ENCODE data around the gene PDE4A. TPM values are rescaled to one million over a fixed set of nuclear protein-coding genes. Genes with fewer than 3 reads are reported as not detected.

The PDE4A gene
- total and polyA plus RNA-seq, 11 donors, result 5.2 to 33.3 (median 13.7) TPM

DNA sequence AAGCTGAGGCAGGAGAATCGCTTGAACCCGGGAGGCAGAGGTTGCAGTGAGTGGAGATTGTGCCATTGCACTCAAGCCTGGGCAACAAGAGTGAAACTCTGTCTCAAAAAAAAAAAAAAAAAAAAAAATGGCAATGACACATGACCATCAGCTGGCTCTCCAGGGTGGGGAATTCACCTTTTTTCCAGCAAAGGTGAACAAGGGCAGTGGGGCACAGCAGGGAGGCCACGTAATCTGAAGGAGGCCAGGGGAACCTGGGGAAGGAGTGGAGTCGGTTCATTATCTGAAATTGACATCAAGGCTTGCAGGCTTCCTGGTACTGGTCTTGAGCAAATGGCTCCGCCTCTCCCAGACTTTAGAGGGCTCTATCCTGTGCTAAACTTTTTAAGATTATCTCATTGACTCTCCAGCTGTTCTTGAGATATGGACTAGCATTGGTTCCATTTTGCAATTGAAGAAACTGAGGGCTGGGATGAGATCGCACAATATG lies 54.7 kb downstream of the PDE4A start:
- intact Hi-C loops (cut with DNase I), result loop anchor here in 2 of 10 donors (5.0 to 10.0 kb wide), 2 partner anchors 70 to 92 kb away; partner anchors contain the start of genes CDC37 (in 1 of the 2), CDKN2D (in 1 of the 2) and KRI1 (in 1 of the 2)
- Histone ChIP-seq H3K4me3 (no peak overlapping the region), H3K4me1 (peaks cover 0 to 16% (median 8%) of the 10 kb centered on the region in 12 donors), H3K36me3 (no peaks in the 10 kb centered on the region), H3K27me3 (no peaks in the 10 kb centered on the region), H3K27ac (no peak overlapping the region), H3K9me3 (no peaks in the 10 kb centered on the region)
- TF ChIP-seq POLR2A (IDR thresholded peaks at IDR 0.05), result no peak
- TF ChIP-seq, protein P1, sequence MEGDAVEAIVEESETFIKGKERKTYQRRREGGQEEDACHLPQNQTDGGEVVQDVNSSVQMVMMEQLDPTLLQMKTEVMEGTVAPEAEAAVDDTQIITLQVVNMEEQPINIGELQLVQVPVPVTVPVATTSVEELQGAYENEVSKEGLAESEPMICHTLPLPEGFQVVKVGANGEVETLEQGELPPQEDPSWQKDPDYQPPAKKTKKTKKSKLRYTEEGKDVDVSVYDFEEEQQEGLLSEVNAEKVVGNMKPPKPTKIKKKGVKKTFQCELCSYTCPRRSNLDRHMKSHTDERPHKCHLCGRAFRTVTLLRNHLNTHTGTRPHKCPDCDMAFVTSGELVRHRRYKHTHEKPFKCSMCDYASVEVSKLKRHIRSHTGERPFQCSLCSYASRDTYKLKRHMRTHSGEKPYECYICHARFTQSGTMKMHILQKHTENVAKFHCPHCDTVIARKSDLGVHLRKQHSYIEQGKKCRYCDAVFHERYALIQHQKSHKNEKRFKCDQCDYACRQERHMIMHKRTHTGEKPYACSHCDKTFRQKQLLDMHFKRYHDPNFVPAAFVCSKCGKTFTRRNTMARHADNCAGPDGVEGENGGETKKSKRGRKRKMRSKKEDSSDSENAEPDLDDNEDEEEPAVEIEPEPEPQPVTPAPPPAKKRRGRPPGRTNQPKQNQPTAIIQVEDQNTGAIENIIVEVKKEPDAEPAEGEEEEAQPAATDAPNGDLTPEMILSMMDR (IDR thresholded peaks at IDR 0.05), result no peak
- DNase-seq (no peak), ATAC-seq (no peak)
- WGBS, 4 donors, result 62 to 66% (median 65%) methylated on average over 6 of the region's 6 CpGs

DNA sequence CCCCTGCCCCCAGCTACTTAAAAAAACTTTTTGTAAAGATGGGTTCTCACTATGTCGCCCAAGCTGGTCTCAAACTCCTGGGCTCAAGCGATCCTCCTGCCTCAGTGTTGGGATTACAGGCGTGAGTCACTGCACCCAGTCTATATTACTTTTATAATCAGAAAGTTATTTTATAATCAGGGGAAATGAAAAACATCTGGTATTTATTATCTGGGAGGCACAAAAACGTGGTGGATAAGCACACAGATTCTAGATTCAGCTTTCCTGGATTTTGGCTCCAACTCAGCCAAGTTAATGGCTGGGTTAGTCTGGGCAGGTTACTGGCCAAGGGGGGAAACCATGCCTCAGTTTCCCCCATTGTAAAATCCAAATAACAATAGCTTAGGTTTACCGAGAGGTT lies 58.1 kb downstream of the PDE4A start:
- no peak for ATAC-seq
- no peak overlapping the region for H3K27ac ChIP-seq
- H3K9me3 ChIP-seq, result no peaks in the 10 kb centered on the region
- intact Hi-C loops (cut with DNase I), result loop anchor here in 2 of 10 donors (5.0 to 10.0 kb wide), 2 partner anchors 74 to 89 kb away; partner anchors contain the start of genes CDC37 (in 1 of the 2), CDKN2D (in 1 of the 2) and KRI1 (in 1 of the 2)
- H3K36me3 ChIP-seq, result no peaks in the 10 kb centered on the region
- TF ChIP-seq POLR2A (IDR thresholded peaks at IDR 0.05), result no peak
- TF ChIP-seq, protein P1 (IDR thresholded peaks at IDR 0.05), result no peak
- H3K27me3 ChIP-seq, result no peaks in the 10 kb centered on the region
- no peak for DNase-seq
- peaks cover 0 to 17% (median 8%) of the 10 kb centered on the region in 12 donors for H3K4me1 ChIP-seq
- 31 to 38% (median 36%) methylated on average over 5 of the region's 5 CpGs for WGBS, 4 donors
- H3K4me3 ChIP-seq, result peak overlapping the region in 11 of 12 donors; percentile 33 to 64 (median 53)

DNA sequence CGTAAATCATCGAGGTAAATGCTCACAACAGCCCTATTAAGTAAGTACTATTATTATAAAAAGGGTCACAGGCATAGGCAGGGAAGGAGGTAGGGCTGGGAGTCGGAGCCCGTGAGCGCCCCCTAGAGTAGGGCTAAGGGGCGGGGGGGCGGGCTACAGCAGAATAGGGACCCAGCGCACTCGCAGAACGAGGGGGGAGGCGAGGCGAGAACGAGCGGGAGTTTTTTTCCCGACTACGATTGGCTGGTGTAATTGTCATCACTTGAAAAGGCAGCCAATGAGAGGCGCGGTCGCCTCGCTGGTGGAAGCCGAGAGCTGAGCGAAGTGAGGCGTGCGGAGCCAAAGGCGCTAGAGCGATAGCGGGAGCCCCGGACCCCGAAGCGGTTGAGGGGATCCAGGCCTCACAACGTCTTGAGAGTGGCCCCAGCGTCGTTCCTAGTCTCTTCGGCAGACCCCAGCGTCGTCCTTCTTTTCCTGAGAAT lies 58.6 kb downstream of the PDE4A start:
- peak; percentile 93 to 98 (median 98) for ATAC-seq
- H3K27me3 ChIP-seq, result no peaks in the 10 kb centered on the region
- peak overlapping the region in 11 of 12 donors; percentile 33 to 64 (median 53) for H3K4me3 ChIP-seq
- intact Hi-C loops (cut with DNase I), result loop anchor here in 2 of 10 donors (5.0 to 10.0 kb wide), 2 partner anchors 74 to 88 kb away; partner anchors contain the start of genes CDC37 (in 1 of the 2), CDKN2D (in 1 of the 2) and KRI1 (in 1 of the 2)
- H3K4me1 ChIP-seq, result peaks cover 0 to 19% (median 8%) of the 10 kb centered on the region in 12 donors
- peaks cover 0 to 1% (median 0%) of the 10 kb centered on the region in 9 donors for H3K36me3 ChIP-seq
- DNase-seq, result peak; percentile 92 to 94 (median 94)
- H3K9me3 ChIP-seq, result no peaks in the 10 kb centered on the region
- TF ChIP-seq, protein P1 (IDR thresholded peaks at IDR 0.05), result peak; percentile 78 to 91 (median 88)
- peak in 1 of 2 donors; percentile 44 for TF ChIP-seq POLR2A (IDR thresholded peaks at IDR 0.05)
- 1% methylated on average over 35 to 36 of the region's 36 CpGs for WGBS, 4 donors
- peak overlapping the region in 6 of 12 donors; percentile 11 to 47 (median 40) for H3K27ac ChIP-seq

DNA sequence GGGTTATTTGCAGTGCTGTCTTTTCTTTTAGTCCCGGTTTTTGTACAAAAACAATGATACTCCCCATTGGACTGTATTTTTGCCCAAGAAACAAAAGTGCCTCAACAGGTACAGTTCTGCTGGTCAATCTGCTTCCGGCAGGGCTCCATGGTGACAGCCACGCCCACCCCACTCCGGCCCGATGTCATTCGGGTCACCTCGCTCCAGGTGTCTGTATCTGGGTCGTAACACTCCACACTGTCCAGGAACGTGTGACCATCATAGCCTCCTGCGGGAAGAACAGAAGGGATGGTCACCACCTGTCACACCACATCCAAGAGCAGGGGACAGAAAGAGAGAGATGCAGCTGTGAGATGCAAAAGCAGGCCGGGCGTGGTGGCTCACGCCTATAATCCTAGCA lies 66.2 kb downstream of the PDE4A start:
- ATAC-seq (peak in 1 of 4 donors; percentile 21), DNase-seq (no peak)
- Histone ChIP-seq H3K27ac (no peak overlapping the region), H3K36me3 (peaks cover 0 to 76% (median 71%) of the 10 kb centered on the region in 9 donors), H3K9me3 (no peaks in the 10 kb centered on the region), H3K27me3 (no peaks in the 10 kb centered on the region), H3K4me1 (peaks cover 0 to 13% (median 0%) of the 10 kb centered on the region in 12 donors), H3K4me3 (no peak overlapping the region)
- intact Hi-C loops (cut with DNase I), result loop anchor here in 1 of 10 donors (5.0 kb wide), 1 partner anchor 86 kb away; no protein-coding TSS in a partner anchor
- TF ChIP-seq, protein P1 (IDR thresholded peaks at IDR 0.05), result no peak
- TF ChIP-seq POLR2A (IDR thresholded peaks at IDR 0.05), result no peak
- 81 to 89% (median 87%) methylated on average over 13 of the region's 13 CpGs for WGBS, 4 donors

Measured in heart left ventricle (tissue), 16 donors.